ENCODE data around the gene AMIGO2.
"Not testable (repeated sequence)": the region's sequence is repeated elsewhere in the genome, so short reads cannot be mapped to it uniquely, and the experiment has no call there.

Gene AMIGO2, protein sequence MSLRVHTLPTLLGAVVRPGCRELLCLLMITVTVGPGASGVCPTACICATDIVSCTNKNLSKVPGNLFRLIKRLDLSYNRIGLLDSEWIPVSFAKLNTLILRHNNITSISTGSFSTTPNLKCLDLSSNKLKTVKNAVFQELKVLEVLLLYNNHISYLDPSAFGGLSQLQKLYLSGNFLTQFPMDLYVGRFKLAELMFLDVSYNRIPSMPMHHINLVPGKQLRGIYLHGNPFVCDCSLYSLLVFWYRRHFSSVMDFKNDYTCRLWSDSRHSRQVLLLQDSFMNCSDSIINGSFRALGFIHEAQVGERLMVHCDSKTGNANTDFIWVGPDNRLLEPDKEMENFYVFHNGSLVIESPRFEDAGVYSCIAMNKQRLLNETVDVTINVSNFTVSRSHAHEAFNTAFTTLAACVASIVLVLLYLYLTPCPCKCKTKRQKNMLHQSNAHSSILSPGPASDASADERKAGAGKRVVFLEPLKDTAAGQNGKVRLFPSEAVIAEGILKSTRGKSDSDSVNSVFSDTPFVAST

DNA sequence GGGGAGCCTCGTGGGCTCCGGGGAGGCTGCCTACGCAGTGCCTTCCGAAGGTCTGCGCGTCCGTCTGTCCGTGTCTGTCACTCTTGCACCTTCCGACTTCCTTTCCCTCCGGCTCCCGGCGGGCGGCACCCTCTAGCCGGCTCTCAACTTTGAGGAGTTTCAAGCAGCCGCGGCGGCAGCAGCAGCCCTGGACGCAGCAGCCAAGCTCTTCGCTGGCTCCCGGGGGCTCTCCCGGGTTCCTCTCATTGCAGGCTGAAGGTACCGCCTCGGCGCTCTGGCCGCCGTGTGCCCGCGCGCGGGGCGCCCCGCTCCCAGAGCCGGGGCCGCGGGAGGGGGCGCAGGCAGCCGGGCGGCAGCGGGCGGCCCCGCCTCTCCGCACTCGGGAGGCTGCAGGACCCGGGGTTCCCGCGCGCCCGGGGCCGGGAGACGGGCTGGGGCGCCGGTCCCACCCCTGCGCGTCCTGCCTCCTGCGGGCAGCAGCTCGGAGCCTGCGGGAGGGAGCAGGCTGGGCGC is at the start of gene AMIGO2, which contains the start of gene PCED1B:
Gene AMIGO2 (minus strand): TSS at position 492 of the 513 bp plus-strand sequence. CDS start 957 bp downstream, outside the sequence.
Gene PCED1B (plus strand): TSS at position 154 of the 513 bp plus-strand sequence. CDS start 155,443 bp downstream, outside the sequence.
- peak; percentile 72 for DNase-seq (ENCODE audit: low read depth)

GRCh38 chr12:47126246-47126645 is 46.5 kb upstream of the AMIGO2 start:
- no peak for DNase-seq (ENCODE audit: low read depth)

DNA sequence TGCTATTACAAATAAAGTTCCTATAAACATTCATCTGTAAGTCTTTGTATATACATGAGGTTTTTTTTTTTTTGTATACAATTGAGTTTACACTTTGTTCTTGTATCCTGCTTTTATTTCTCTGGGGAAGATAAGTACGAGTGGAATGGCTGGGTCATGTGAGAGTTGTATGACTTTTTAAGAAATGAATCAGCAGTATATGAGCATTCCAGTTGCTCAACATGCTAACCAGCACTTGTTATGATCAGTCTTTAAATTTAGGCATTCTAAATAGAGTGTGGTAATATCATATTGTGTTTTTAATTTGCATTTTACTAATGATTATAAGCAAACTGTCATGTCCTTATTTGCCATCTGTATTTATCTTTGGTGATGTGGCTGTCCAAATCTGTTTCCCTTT is 44.7 kb upstream of the AMIGO2 start:
- peak; percentile 85 for DNase-seq (ENCODE audit: low read depth)

DNA sequence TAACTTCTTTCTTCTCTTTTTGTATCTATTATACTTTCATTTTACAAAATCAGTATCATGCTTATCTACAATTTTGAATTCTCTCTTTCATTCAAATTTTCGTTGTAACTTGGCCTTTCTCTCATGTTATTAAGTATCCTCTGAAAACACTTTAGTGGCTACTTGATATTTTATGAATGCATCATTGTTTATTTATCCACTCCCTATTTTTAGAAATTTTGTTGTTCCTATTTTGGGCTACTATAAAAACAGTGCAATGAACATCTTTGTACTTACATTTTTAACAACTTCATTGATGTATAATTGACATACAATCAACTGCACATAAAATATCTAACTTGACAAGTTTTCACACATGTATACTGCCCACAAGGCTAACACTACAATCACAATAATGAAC is 44.0 kb upstream of the AMIGO2 start:
- DNase-seq (ENCODE audit: low read depth): no peak

- no peak for DNase-seq (ENCODE audit: low read depth)
These were observed 42.8 kb upstream of the AMIGO2 start for GRCh38 chr12:47122602-47123001.

DNA sequence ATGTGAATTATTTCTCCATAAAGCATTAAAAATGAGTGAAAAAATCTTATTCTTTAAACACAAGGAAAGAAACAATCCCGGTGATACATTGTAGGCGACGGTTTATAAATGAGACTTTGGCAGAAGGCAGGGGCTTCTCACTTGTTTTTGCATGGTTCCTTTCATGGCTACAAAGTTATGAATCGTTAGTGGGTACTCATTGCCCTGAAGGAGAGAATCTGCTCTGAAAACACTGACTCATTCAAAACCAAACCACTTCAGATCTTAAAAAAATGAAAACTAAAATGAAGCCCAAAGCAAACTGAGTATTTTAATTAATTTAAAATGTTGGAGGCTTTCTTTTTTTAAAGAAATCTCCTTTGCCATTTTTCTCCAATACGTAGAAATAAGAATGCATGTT is 41.4 kb upstream of the AMIGO2 start:
- DNase-seq (ENCODE audit: low read depth): peak; percentile 24

GRCh38 chr12:47120736-47121135 is 41.0 kb upstream of the AMIGO2 start:
- DNase-seq (ENCODE audit: low read depth): no peak

GRCh38 chr12:47117305-47117704 is 37.5 kb upstream of the AMIGO2 start:
- DNase-seq (ENCODE audit: low read depth): not testable (repeated sequence)

GRCh38 chr12:47114481-47114892 is 34.7 kb upstream of the AMIGO2 start:
- DNase-seq (ENCODE audit: low read depth): no peak

- no peak for DNase-seq (ENCODE audit: low read depth)
These were observed 32.9 kb upstream of the AMIGO2 start for GRCh38 chr12:47112679-47113078.

- DNase-seq (ENCODE audit: low read depth): no peak
These were observed 32.1 kb upstream of the AMIGO2 start for GRCh38 chr12:47111854-47112253.

DNA sequence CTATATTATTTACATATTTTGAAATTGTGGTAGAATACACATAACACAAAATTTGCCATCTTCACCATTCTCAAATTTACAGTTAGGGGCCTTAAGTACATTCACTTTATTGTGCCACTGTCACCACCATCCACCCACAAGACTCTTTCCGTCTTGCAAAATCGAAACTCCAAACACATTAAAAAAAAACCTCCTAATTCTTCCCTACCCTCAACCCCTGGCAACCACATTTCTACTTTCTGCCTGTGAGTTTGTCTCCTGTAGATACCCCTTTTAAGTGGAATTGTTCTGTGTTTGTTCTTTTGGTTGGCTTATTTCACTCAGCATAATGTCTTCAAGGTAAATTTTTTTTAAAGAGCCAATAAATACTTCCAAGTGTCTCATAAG is 31.6 kb upstream of the AMIGO2 start:
- DNase-seq (ENCODE audit: low read depth): no peak

- no peak for DNase-seq (ENCODE audit: low read depth)
These were observed 31.1 kb upstream of the AMIGO2 start for GRCh38 chr12:47110718-47111391.

DNA sequence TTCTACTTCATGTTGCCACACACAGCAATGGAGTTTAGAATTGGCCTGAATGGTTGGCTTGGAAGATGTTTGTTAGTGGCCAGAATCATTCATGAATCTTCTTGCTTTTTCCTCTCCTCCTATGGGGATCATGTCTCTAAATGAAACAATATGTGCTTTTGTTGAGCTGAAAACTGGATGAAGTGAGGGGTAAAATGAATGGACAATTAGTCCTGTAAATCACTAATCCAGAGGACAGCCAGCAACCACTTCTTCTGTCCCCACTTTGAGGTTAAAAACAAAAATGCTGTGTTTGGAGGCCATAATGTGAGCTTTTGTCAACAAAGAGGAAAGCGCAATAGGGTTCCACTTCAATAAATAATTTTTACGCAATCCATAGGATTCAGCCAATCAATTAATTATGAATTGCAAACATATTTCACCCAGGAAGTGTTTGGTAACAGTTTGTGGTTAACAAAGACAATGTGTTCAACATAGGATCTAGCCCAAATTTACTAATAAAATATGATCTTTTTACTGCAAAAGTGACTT is 30.3 kb upstream of the AMIGO2 start:
- no peak for DNase-seq (ENCODE audit: low read depth)

DNA sequence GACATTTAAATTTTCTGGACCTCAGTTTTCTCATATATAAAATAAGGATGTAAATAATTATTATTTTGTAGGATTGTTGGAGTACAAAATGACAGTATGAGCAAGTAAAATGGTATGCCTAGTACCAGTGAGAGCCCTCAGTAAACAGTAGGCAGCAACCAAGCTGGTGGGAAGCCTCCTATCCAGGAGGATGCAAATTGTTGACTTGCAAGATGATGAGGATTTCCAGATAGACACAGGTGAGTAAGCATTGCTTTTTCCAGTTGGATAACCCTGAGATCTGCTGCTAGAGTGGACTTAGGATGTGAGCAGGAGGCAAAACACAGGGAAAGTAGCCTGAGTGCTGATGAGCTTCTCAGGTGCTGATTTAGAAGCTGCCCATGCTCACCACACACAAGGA is 28.2 kb upstream of the AMIGO2 start:
- no peak for DNase-seq (ENCODE audit: low read depth)

DNA sequence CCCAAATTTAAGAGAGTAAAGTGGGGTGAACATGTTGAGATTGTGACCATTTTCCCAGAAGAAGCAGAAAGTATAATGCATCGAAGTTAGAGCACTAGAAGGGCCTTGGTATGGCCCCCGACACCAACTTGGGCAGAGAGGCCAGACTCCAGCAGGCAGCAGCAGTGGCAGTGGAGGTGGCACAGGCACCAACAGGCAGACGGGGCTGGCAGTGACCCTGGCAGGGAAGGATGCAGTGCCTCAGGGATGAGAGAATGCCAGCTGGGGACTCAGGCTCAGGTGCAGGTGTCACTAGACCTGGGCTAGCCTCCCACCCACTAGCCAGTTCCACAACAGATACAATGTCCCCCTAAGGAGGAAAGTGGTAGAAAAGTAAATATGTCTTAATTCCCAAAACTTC is 27.7 kb upstream of the AMIGO2 start:
- no peak for DNase-seq (ENCODE audit: low read depth)

- DNase-seq (ENCODE audit: low read depth): no peak
These were observed 26.3 kb upstream of the AMIGO2 start for GRCh38 chr12:47105914-47106674.

GRCh38 chr12:47102845-47103651 is 23.3 kb upstream of the AMIGO2 start:
- DNase-seq (ENCODE audit: low read depth): peak; percentile 98

- DNase-seq (ENCODE audit: low read depth): no peak
These were observed 22.6 kb upstream of the AMIGO2 start for GRCh38 chr12:47102406-47102805.

GRCh38 chr12:47100160-47100559 is 20.4 kb upstream of the AMIGO2 start:
- DNase-seq (ENCODE audit: low read depth): peak; percentile 62

- no peak for DNase-seq (ENCODE audit: low read depth)
These were observed 19.9 kb upstream of the AMIGO2 start for GRCh38 chr12:47099610-47100009.
